Esophagus (tissue), 2 donors: ENCODE data around the gene KDM8. TPM values are rescaled to one million over a fixed set of nuclear protein-coding genes. Genes with fewer than 3 reads are reported as not detected.

Source experiments
- H3K27ac ChIP-seq, 2 donors: one replicate each; pipeline ENCODE4 v1.5.1; 2013; ENCODE audit warnings: low read depth in 2 of 2, mild to moderate bottlenecking in 2 of 2, inconsistent platforms in 1 of 2, low read length in 1 of 2, moderate library complexity in 1 of 2
- H3K27me3 ChIP-seq, 2 donors: one replicate each; pipeline ENCODE4 v1.6.1; 2013; ENCODE audit warnings: low read length in 2 of 2, control low read depth in 1 of 2, mild to moderate bottlenecking in 1 of 2; ENCODE audit not compliant: insufficient read depth in 2 of 2, control insufficient read depth in 1 of 2
- H3K36me3 ChIP-seq, 2 donors: one replicate each; pipeline ENCODE4 v1.6.1; 2013; ENCODE audit warnings: low read length in 1 of 2; ENCODE audit not compliant: control insufficient read depth in 2 of 2, insufficient read depth in 2 of 2
- H3K4me1 ChIP-seq, 2 donors: one replicate each; pipeline ENCODE4 v1.6.1; 2013; ENCODE audit warnings: low read length in 1 of 2; ENCODE audit not compliant: control insufficient read depth in 2 of 2, insufficient read depth in 2 of 2
- H3K4me3 ChIP-seq, 2 donors: one replicate each; pipeline ENCODE4 v1.5.1; 2013; ENCODE audit warnings: low read length in 2 of 2, mild to moderate bottlenecking in 2 of 2, low read depth in 1 of 2, moderate library complexity in 1 of 2
- H3K9me3 ChIP-seq, 2 donors: one replicate each; pipeline ENCODE4 v1.6.1; 2013; ENCODE audit warnings: mild to moderate bottlenecking in 2 of 2, low read depth in 1 of 2, low read length in 1 of 2, moderate library complexity in 1 of 2; ENCODE audit not compliant: control insufficient read depth in 2 of 2, insufficient read depth in 1 of 2
- WGBS, 2 donors: extraction: QIAGEN DNeasy Blood & Tissue Kit; methylation state at CpG; one replicate each; pipeline ENCODE4 v1.1.7; 2013; 5-methylcytosine and 5-hydroxymethylcytosine counted together
- polyA plus RNA-seq, 2 donors: library from polyadenylated mRNA; stranded (reverse); fragments of 200-250 nt; gene quantifications; one replicate each; pipeline ENCODE4 v1.2.3, GENCODE V29; 2013
- donor health status: healthy with polysubstance abuse.
- donor health status: Bipolar disorder and iron deficiency.

KDM8 gene
- polyA plus RNA-seq, 2 donors: 2.6 to 3.7 TPM

GRCh38 chr16:27174007-27174406 is 29.3 kb upstream of the KDM8 start:
- Histone ChIP-seq H3K36me3 (no peaks in the 10 kb centered on the region), H3K4me1 (no peaks in the 10 kb centered on the region), H3K27ac (no peak overlapping the region), H3K27me3 (no peaks in the 10 kb centered on the region), H3K9me3 (no peaks in the 10 kb centered on the region), H3K4me3 (no peak overlapping the region)
- 52 to 54% methylated on average over 8 of the region's 8 CpGs for WGBS, 2 donors

- H3K4me3 ChIP-seq: no peak overlapping the region
- H3K27ac ChIP-seq: no peak overlapping the region
- H3K9me3 ChIP-seq: no peaks in the 10 kb centered on the region
- H3K27me3 ChIP-seq: no peaks in the 10 kb centered on the region
- H3K36me3 ChIP-seq: no peaks in the 10 kb centered on the region
- H3K4me1 ChIP-seq: no peaks in the 10 kb centered on the region
- 49 to 59% methylated on average over 6 of the region's 6 CpGs for WGBS, 2 donors
These were observed 28.5 kb upstream of the KDM8 start for GRCh38 chr16:27174798-27175197.

GRCh38 chr16:27175888-27176287 is 27.4 kb upstream of the KDM8 start:
- 92 to 93% methylated on average over 8 of the region's 8 CpGs for WGBS, 2 donors
- H3K4me3 ChIP-seq: no peak overlapping the region
- no peaks in the 10 kb centered on the region for H3K4me1 ChIP-seq
- no peak overlapping the region for H3K27ac ChIP-seq
- no peaks in the 10 kb centered on the region for H3K27me3 ChIP-seq
- H3K9me3 ChIP-seq: no peaks in the 10 kb centered on the region
- H3K36me3 ChIP-seq: no peaks in the 10 kb centered on the region

- 79 to 82% methylated on average over 13 of the region's 13 CpGs for WGBS, 2 donors
- Histone ChIP-seq H3K4me3 (no peak overlapping the region), H3K27me3 (no peaks in the 10 kb centered on the region), H3K4me1 (no peaks in the 10 kb centered on the region), H3K27ac (no peak overlapping the region), H3K36me3 (no peaks in the 10 kb centered on the region), H3K9me3 (no peaks in the 10 kb centered on the region)
These were observed 26.1 kb upstream of the KDM8 start for GRCh38 chr16:27177031-27177774.

GRCh38 chr16:27179500-27180072 is 23.7 kb upstream of the KDM8 start:
- H3K36me3 ChIP-seq: no peaks in the 10 kb centered on the region
- H3K4me1 ChIP-seq: no peaks in the 10 kb centered on the region
- H3K27ac ChIP-seq: no peak overlapping the region
- no peak overlapping the region for H3K4me3 ChIP-seq
- no peaks in the 10 kb centered on the region for H3K9me3 ChIP-seq
- 21 to 22% methylated on average over 13 of the region's 13 CpGs for WGBS, 2 donors
- no peaks in the 10 kb centered on the region for H3K27me3 ChIP-seq

GRCh38 chr16:27181019-27181790 is 22.1 kb upstream of the KDM8 start:
- Histone ChIP-seq H3K4me1 (no peaks in the 10 kb centered on the region), H3K4me3 (no peak overlapping the region), H3K9me3 (no peaks in the 10 kb centered on the region), H3K36me3 (no peaks in the 10 kb centered on the region), H3K27ac (no peak overlapping the region), H3K27me3 (no peaks in the 10 kb centered on the region)
- 81 to 85% methylated on average over 8 of the region's 8 CpGs for WGBS, 2 donors

GRCh38 chr16:27182906-27183405 is 20.4 kb upstream of the KDM8 start:
- 78 to 84% methylated on average over 7 of the region's 7 CpGs for WGBS, 2 donors
- Histone ChIP-seq H3K27ac (no peak overlapping the region), H3K36me3 (no peaks in the 10 kb centered on the region), H3K27me3 (no peaks in the 10 kb centered on the region), H3K4me3 (no peak overlapping the region), H3K4me1 (no peaks in the 10 kb centered on the region), H3K9me3 (no peaks in the 10 kb centered on the region)

- no peak overlapping the region for H3K4me3 ChIP-seq
- WGBS, 2 donors: 92 to 94% methylated on average over 1 of the region's 1 CpG
- no peaks in the 10 kb centered on the region for H3K36me3 ChIP-seq
- H3K9me3 ChIP-seq: no peaks in the 10 kb centered on the region
- no peak overlapping the region for H3K27ac ChIP-seq
- no peaks in the 10 kb centered on the region for H3K27me3 ChIP-seq
- H3K4me1 ChIP-seq: no peaks in the 10 kb centered on the region
These were observed 17.6 kb upstream of the KDM8 start for GRCh38 chr16:27185776-27186130.

GRCh38 chr16:27188633-27189032 is 14.7 kb upstream of the KDM8 start:
- no peak overlapping the region for H3K4me3 ChIP-seq
- H3K9me3 ChIP-seq: no peaks in the 10 kb centered on the region
- no peaks in the 10 kb centered on the region for H3K27me3 ChIP-seq
- WGBS, 2 donors: 63 to 67% methylated on average over 1 to 2 of the region's 2 CpGs
- H3K27ac ChIP-seq: no peak overlapping the region
- no peaks in the 10 kb centered on the region for H3K36me3 ChIP-seq
- no peaks in the 10 kb centered on the region for H3K4me1 ChIP-seq
